ENCODE results near the gene TSPO2. TPM values are rescaled to one million over a fixed set of nuclear protein-coding genes. Genes with fewer than 3 reads are reported as not detected.

The TSPO2 gene
- total and polyA plus RNA-seq, 2 of the 13 experiments (the other 11 are each of a cell fraction or from before 2014, with no cell fraction given): 0.55 TPM; not detected in 1

DNA sequence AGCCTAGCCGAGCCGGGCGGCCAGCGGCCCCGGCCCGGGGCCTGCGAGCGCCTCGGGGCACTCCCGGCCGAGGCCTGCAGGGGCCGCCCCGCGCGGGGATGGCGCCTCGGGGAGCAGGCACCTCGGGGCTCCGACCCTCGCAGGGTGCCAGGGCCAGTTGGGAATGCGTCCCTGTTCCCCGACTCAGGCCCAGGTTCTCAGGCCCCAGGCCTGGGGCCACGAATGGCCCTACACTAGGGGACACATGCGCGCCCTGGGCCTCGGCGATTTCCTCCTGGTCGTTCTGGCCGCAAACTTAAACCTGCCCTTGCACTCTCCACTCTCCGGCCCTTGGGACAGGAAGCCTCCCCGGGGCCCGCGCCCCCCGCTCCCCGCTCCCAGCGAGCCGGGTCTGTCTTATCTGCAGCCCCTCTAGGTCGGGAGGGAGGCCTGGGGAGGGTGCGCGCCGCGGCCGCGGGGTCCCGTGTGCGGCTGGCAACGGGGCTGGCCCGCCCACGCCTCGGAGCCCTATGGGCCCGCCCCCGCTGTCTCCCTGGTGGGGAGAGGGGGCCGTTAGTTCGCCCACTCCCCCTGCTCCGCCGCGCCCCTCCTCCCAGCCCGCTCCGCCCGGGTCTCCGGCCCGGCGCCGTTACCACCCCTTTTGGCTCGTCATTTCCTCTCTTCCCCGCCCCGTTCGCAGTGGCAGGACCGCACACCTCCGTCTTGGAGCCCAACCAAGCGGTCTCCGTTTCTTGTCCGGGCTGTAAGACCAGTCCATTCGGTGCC, 31.1 kb downstream of the TSPO2 start (continued):
- TF ChIP-seq CREM (IDR thresholded peaks at IDR 0.05): peak; percentile 77
- TF ChIP-seq CREM (CRISPR knock-in tag; IDR thresholded peaks at IDR 0.05): no peak
- peak; percentile 72; the same call in 1 of the 2 replicates for TF ChIP-seq ZFP82 (CRISPR knock-in tag; IDR thresholded peaks at IDR 0.05; ENCODE audit: borderline replicate concordance)
- TF ChIP-seq ZNF720 (CRISPR knock-in tag; IDR thresholded peaks at IDR 0.05): no peak
- TF ChIP-seq GRHL1 (CRISPR knock-in tag; conservative IDR thresholded peaks at IDR 0.05): no peak
- TF ChIP-seq, protein P1, sequence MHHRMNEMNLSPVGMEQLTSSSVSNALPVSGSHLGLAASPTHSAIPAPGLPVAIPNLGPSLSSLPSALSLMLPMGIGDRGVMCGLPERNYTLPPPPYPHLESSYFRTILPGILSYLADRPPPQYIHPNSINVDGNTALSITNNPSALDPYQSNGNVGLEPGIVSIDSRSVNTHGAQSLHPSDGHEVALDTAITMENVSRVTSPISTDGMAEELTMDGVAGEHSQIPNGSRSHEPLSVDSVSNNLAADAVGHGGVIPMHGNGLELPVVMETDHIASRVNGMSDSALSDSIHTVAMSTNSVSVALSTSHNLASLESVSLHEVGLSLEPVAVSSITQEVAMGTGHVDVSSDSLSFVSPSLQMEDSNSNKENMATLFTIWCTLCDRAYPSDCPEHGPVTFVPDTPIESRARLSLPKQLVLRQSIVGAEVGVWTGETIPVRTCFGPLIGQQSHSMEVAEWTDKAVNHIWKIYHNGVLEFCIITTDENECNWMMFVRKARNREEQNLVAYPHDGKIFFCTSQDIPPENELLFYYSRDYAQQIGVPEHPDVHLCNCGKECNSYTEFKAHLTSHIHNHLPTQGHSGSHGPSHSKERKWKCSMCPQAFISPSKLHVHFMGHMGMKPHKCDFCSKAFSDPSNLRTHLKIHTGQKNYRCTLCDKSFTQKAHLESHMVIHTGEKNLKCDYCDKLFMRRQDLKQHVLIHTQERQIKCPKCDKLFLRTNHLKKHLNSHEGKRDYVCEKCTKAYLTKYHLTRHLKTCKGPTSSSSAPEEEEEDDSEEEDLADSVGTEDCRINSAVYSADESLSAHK (CRISPR knock-in tag; IDR thresholded peaks at IDR 0.05; ENCODE audit: borderline replicate concordance): no peak
- TF ChIP-seq E2F5 (CRISPR knock-in tag; conservative IDR thresholded peaks at IDR 0.05): no peak
- TF ChIP-seq, protein P2, sequence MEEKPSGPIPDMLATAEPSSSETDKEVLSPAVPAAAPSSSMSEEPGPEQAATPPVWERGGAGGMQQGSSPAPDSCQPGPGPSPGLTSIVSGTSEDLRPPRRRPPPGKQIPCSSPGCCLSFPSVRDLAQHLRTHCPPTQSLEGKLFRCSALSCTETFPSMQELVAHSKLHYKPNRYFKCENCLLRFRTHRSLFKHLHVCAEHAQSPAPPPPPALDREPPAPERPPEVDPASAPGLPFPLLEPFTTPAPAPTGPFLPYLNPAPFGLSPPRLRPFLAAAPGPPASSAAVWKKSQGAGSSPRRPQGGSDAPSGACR (CRISPR knock-in tag; IDR thresholded peaks at IDR 0.05): peak; percentile 75; the same call in 1 of the 2 replicates
- 0 out of 2 replicates have a peak, but pooled peaks have one; percentile 20 for TF ChIP-seq ZNF329 (CRISPR knock-in tag; IDR thresholded peaks at IDR 0.05; ENCODE audit: low read depth)
- TF ChIP-seq SALL1 (CRISPR knock-in tag; IDR thresholded peaks at IDR 0.05): peak; percentile 19; the same call in 1 of the 2 replicates
- 0 out of 2 replicates have a peak, but pooled peaks have one; percentile 43 for TF ChIP-seq IRX3 (CRISPR knock-in tag; IDR thresholded peaks at IDR 0.05; ENCODE audit: borderline replicate concordance, low read depth)
- peak; percentile 97 for TF ChIP-seq RBFOX2 (IDR thresholded peaks at IDR 0.05; ENCODE audit: low read depth, low read length)
- no peak for TF ChIP-seq KDM4B (CRISPR knock-in tag; IDR thresholded peaks at IDR 0.05)
- TF ChIP-seq PLRG1 (conservative IDR thresholded peaks at IDR 0.05): no peak
- peak; percentile 12; the same call in 1 of the 2 replicates for TF ChIP-seq ZNF264 (CRISPR knock-in tag; IDR thresholded peaks at IDR 0.05)
- peak; percentile 90 for TF ChIP-seq UBTF (CRISPR knock-in tag; IDR thresholded peaks at IDR 0.05)
- no peak for TF ChIP-seq AHR (CRISPR knock-in tag; IDR thresholded peaks at IDR 0.05)

Data from HepG2 (cell line).